DOHH2 (cell line): ENCODE results near the gene TTC28.

ENCODE experiments used
- H3F3A ChIP-seq: fragments of 200-600 bp; sonication (generic), shearing (Covaris generic); 2 replicates; pipeline ENCODE4 v1.6.0; 2016; ENCODE audit warnings: antibody characterized with exemption, mild to moderate bottlenecking; ENCODE audit not compliant: control insufficient read depth, insufficient read depth
- H3K27ac ChIP-seq: fragments of 200-600 bp; sonication (generic); 2 replicates; pipeline ENCODE4 v1.5.1; 2014; ENCODE audit warnings: low read depth, mild to moderate bottlenecking, low read length, moderate library complexity
- H3K27me3 ChIP-seq: fragments of 200-600 bp; sonication (generic); 2 replicates; pipeline ENCODE4 v1.6.1; 2014; ENCODE audit warnings: mild to moderate bottlenecking, low read length, mixed read lengths; ENCODE audit not compliant: control insufficient read depth
- H3K36me3 ChIP-seq: fragments of 200-600 bp; sonication (generic); 2 replicates; pipeline ENCODE4 v1.6.1; 2014; ENCODE audit warnings: mild to moderate bottlenecking, low read length, moderate library complexity, mixed read lengths; ENCODE audit not compliant: control insufficient read depth
- H3K4me1 ChIP-seq: fragments of 200-600 bp; sonication (generic); 2 replicates; pipeline ENCODE4 v1.6.1; 2014; ENCODE audit warnings: mild to moderate bottlenecking, low read length, mixed read lengths; ENCODE audit not compliant: control insufficient read depth
- H3K4me2 ChIP-seq: fragments of 200-600 bp; sonication (generic); 2 replicates; pipeline ENCODE4 v1.6.0; 2014; ENCODE audit warnings: mild to moderate bottlenecking, low read length, moderate library complexity
- H3K4me3 ChIP-seq: fragments of 200-600 bp; sonication (generic); 2 replicates; pipeline ENCODE4 v1.5.1; 2014; ENCODE audit warnings: mild to moderate bottlenecking, low read length, mixed read lengths
- H3K79me2 ChIP-seq: fragments of 200-600 bp; sonication (generic); 2 replicates; pipeline ENCODE4 v1.6.1; 2014; ENCODE audit warnings: mild to moderate bottlenecking, low read length, mixed read lengths; ENCODE audit not compliant: control insufficient read depth
- H3K9me2 ChIP-seq: fragments of 200-600 bp; sonication (generic); replicated peaks from 2 replicates; pipeline ENCODE4 v1.6.1; 2014; ENCODE audit warnings: mild to moderate bottlenecking, low read length, mixed read lengths; ENCODE audit not compliant: control insufficient read depth
- H3K9me3 ChIP-seq: fragments of 200-600 bp; sonication (generic); 2 replicates; pipeline ENCODE4 v1.6.1; 2014; ENCODE audit warnings: antibody characterized with exemption, low read length, mixed read lengths; ENCODE audit not compliant: control insufficient read depth, insufficient read depth
- H4K20me1 ChIP-seq: fragments of 200-600 bp; sonication (generic); 2 replicates; pipeline ENCODE4 v1.6.0; 2014; ENCODE audit warnings: low read depth, mild to moderate bottlenecking, antibody characterized with exemption, low read length, moderate library complexity; ENCODE audit not compliant: control insufficient read depth, insufficient read depth
- CTCF ChIP-seq: fragments of 200-600 bp; sonication (generic); IDR thresholded peaks from one replicate; pipeline ENCODE4 v1.5.1; 2014; ENCODE audit warnings: antibody characterized with exemption, mild to moderate bottlenecking, low read depth, low read length; ENCODE audit not compliant: poor library complexity, severe bottlenecking
- EZH2phosphoT487 ChIP-seq: fragments of 200-600 bp; sonication (generic); IDR thresholded peaks from 2 replicates; pipeline ENCODE4 v1.6.1; 2017; ENCODE audit warnings: borderline replicate concordance, mild to moderate bottlenecking, antibody characterized with exemption, low read length, moderate library complexity, mixed read lengths

Gene TTC28

GRCh38 chr22:28716686-28717085 lies 37.0 kb upstream of the TTC28 start:
- peaks cover 3% of the 10 kb centered on the region; the same call in 1 of the 2 replicates for H3F3A ChIP-seq
- no peaks in the 10 kb centered on the region for H4K20me1 ChIP-seq
- H3K4me1 ChIP-seq: no peaks in the 10 kb centered on the region
- H3K79me2 ChIP-seq: no peaks in the 10 kb centered on the region
- no peak overlapping the region for H3K4me2 ChIP-seq
- H3K36me3 ChIP-seq: peaks cover 47% of the 10 kb centered on the region
- no peak for TF ChIP-seq CTCF
- no peak for TF ChIP-seq EZH2phosphoT487
- no peak overlapping the region for H3K27ac ChIP-seq
- no peak overlapping the region for H3K4me3 ChIP-seq
- no peaks in the 10 kb centered on the region for H3K27me3 ChIP-seq
- H3K9me2 ChIP-seq: no peaks in the 10 kb centered on the region
- no peaks in the 10 kb centered on the region for H3K9me3 ChIP-seq

- Histone ChIP-seq H4K20me1 (no peaks in the 10 kb centered on the region), H3K4me1 (no peaks in the 10 kb centered on the region), H3K27me3 (no peaks in the 10 kb centered on the region), H3K4me3 (no peak overlapping the region), H3K36me3 (peaks cover 50% of the 10 kb centered on the region), H3K4me2 (no peak overlapping the region), H3K9me2 (no peaks in the 10 kb centered on the region), H3K9me3 (no peaks in the 10 kb centered on the region), H3K79me2 (no peaks in the 10 kb centered on the region), H3F3A (peaks cover 3% of the 10 kb centered on the region; the same call in 1 of the 2 replicates), H3K27ac (no peak overlapping the region)
- no peak for TF ChIP-seq EZH2phosphoT487
- no peak for TF ChIP-seq CTCF
Observed at GRCh38 chr22:28715611-28716010, 36.0 kb upstream of the TTC28 start.

GRCh38 chr22:28714043-28714628 lies 34.5 kb upstream of the TTC28 start:
- no peaks in the 10 kb centered on the region for H4K20me1 ChIP-seq
- no peak overlapping the region for H3K4me2 ChIP-seq
- H3K4me1 ChIP-seq: no peaks in the 10 kb centered on the region
- TF ChIP-seq CTCF: no peak
- TF ChIP-seq EZH2phosphoT487: no peak
- H3F3A ChIP-seq: peaks cover 3% of the 10 kb centered on the region; the same call in 1 of the 2 replicates
- no peaks in the 10 kb centered on the region for H3K9me2 ChIP-seq
- H3K27ac ChIP-seq: no peak overlapping the region
- no peaks in the 10 kb centered on the region for H3K79me2 ChIP-seq
- no peaks in the 10 kb centered on the region for H3K27me3 ChIP-seq
- no peaks in the 10 kb centered on the region for H3K9me3 ChIP-seq
- peaks cover 49% of the 10 kb centered on the region for H3K36me3 ChIP-seq
- no peak overlapping the region for H3K4me3 ChIP-seq
